Ovary (tissue), 9 donors: Measurements from ENCODE around the gene COLGALT1. TPM values are rescaled to one million over a fixed set of nuclear protein-coding genes. Genes with fewer than 3 reads are reported as not detected.

Experiments used
- DNase-seq, 5 donors: peaks; one replicate each; pipeline ENCODE4 v3.0.0-alpha.2; 2019 to 2020
- H3K27ac ChIP-seq, 2 donors: fragments of 200-600 bp; one replicate each; pipeline versions ENCODE4 v1.5.1 to v1.8.0; 2019 to 2022
- H3K27me3 ChIP-seq: fragments of 200-600 bp; one replicate; pipeline ENCODE4 v1.8.0; 2022
- H3K36me3 ChIP-seq: fragments of 200-600 bp; sonication (generic); one replicate; pipeline ENCODE4 v1.5.1; 2019
- H3K4me1 ChIP-seq: one replicate; pipeline ENCODE4 v1.8.1; 2013; ENCODE audit warnings: mild to moderate bottlenecking, moderate library complexity; ENCODE audit not compliant: insufficient read depth
- H3K4me3 ChIP-seq: fragments of 200-600 bp; sonication (generic); one replicate; pipeline ENCODE4 v1.5.1; 2017
- H3K9me3 ChIP-seq, 2 donors: fragments of 200-600 bp in 1 of 2; sonication (generic) in 1 of 2; one replicate each; pipeline versions ENCODE4 v1.5.1 to v1.8.1; 2013 to 2019; ENCODE audit warnings: mild to moderate bottlenecking in 1 of 2, moderate library complexity in 1 of 2
- CTCF ChIP-seq, 3 donors: fragments of 450-650 bp in 2 of 3; fragments of 200-600 bp in 1 of 3; IDR thresholded peaks; one replicate each; pipeline versions ENCODE4 v1.5.1 to v1.8.0; 2016 to 2022; ENCODE audit warnings: antibody characterized with exemption in 3 of 3, mild to moderate bottlenecking in 1 of 3
- EP300 ChIP-seq: sonication (generic); formaldehyde crosslinking; IDR thresholded peaks from one replicate; pipeline ENCODE4 v1.6.1; 2017; ENCODE audit warnings: antibody characterized with exemption
- POLR2A ChIP-seq: fragments of 450-650 bp; IDR thresholded peaks from one replicate; pipeline ENCODE4 v1.6.1; 2017; ENCODE audit warnings: antibody characterized with exemption, mild to moderate bottlenecking, moderate library complexity
- WGBS, 3 donors: extraction: QIAGEN DNeasy Blood & Tissue Kit in 1 of 3; methylation state at CpG; one replicate each; pipeline versions ENCODE4 v1.1.5 to v1.1.7; 2013 to 2017; 5-methylcytosine and 5-hydroxymethylcytosine counted together
- intact Hi-C, 4 donors: fragments of 100-400 bp; cut with DNase I; formaldehyde crosslinking; loops; one replicate each; pipeline versions ENCODE4 v1.11.0 to v1.15.1; 2022 to 2023
- polyA plus RNA-seq, 2 donors: library from polyadenylated mRNA; stranded (reverse); fragments of 200-250 nt in 1 of 2; fragments of 350-450 nt in 1 of 2; fragmentation: Illumina TruSeq in 1 of 2; extraction: RNeasy Lipid Tissue Mini Kit (QIAGEN cat#74804) in 1 of 2; gene quantifications; one replicate each; pipeline ENCODE4 v1.2.3, GENCODE V29; 2013 to 2014
- total RNA-seq, 7 donors: library from RNA; depleted of rRNA in 2 of 7; stranded (reverse); fragments of >200 nt in 2 of 7; fragmentation: NEBNext Ultra II Directional in 3 of 7; extraction: Animal tissue kit (Norgen Biotek cat#: 25700) in 3 of 7; gene quantifications; one replicate each; pipeline versions ENCODE4 v1.1.0 to v1.2.4, GENCODE V29; 2016 to 2023
- donor health status: DM: no; HTN: no; CAD: no; lungs with moderate emphysema.
- donor health status: DM: no; HTN: no; CAD: no.
- donor health status: Bipolar disorder and iron deficiency.
- donor health status: DM: yes; HTN: yes; CAD: no.
- donor health status: DM: no; HTN: no; CAD: no.
- donor health status: DM: yes; HTN: yes; CAD: no.

The COLGALT1 gene
- total and polyA plus RNA-seq, 9 donors: 30.4 to 75.2 (median 45.2) TPM

- 70 to 74% (median 73%) methylated on average over 34 of the region's 34 CpGs for WGBS, 3 donors
- intact Hi-C loops: no loop called here
- no peak for TF ChIP-seq EP300
- TF ChIP-seq POLR2A: no peak
- TF ChIP-seq CTCF (IDR thresholded peaks at IDR 0.05): no peak
These were observed 21.5 kb downstream of the COLGALT1 start for GRCh38 chr19:17576758-17577456.

GRCh38 chr19:17577457-17578097 is 22.1 kb downstream of the COLGALT1 start:
- Histone ChIP-seq H3K36me3 (no peaks in the 10 kb centered on the region), H3K4me1 (no peaks in the 10 kb centered on the region), H3K9me3 (no peaks in the 10 kb centered on the region), H3K27me3 (no peaks in the 10 kb centered on the region), H3K27ac (no peak overlapping the region), H3K4me3 (no peak overlapping the region)
- intact Hi-C loops: no loop called here
- 80 to 81% (median 80%) methylated on average over 22 of the region's 22 CpGs for WGBS, 3 donors
- no peak for TF ChIP-seq EP300
- TF ChIP-seq POLR2A: no peak
- no peak for TF ChIP-seq CTCF (IDR thresholded peaks at IDR 0.05)
- no peak for DNase-seq

More at GRCh38 chr19:17576758-17577456, 21.5 kb downstream of the COLGALT1 start:
- DNase-seq: peak; percentile 17 to 68 (median 52)
- no peaks in the 10 kb centered on the region for H3K36me3 ChIP-seq
- H3K4me3 ChIP-seq: no peak overlapping the region
- H3K9me3 ChIP-seq: no peaks in the 10 kb centered on the region
- no peaks in the 10 kb centered on the region for H3K27me3 ChIP-seq
- H3K4me1 ChIP-seq: no peaks in the 10 kb centered on the region
- H3K27ac ChIP-seq: no peak overlapping the region

- TF ChIP-seq POLR2A (no peak), CTCF (IDR thresholded peaks at IDR 0.05) (no peak), EP300 (no peak)
- Histone ChIP-seq H3K9me3 (no peaks in the 10 kb centered on the region), H3K36me3 (no peaks in the 10 kb centered on the region), H3K27me3 (no peaks in the 10 kb centered on the region), H3K4me1 (no peaks in the 10 kb centered on the region), H3K4me3 (no peak overlapping the region), H3K27ac (no peak overlapping the region)
- intact Hi-C loops: no loop called here
- 54 to 68% (median 55%) methylated on average over 14 to 16 of the region's 16 CpGs for WGBS, 3 donors
- DNase-seq: peak; percentile 60 to 82 (median 72)
These were observed 24.3 kb downstream of the COLGALT1 start for GRCh38 chr19:17579661-17580244.

- intact Hi-C loops: no loop called here
- DNase-seq: no peak
- 85 to 89% (median 86%) methylated on average over 28 of the region's 28 CpGs for WGBS, 3 donors
- H3K4me3 ChIP-seq: no peak overlapping the region
- no peak for TF ChIP-seq POLR2A
- TF ChIP-seq EP300: no peak
- TF ChIP-seq CTCF (IDR thresholded peaks at IDR 0.05): no peak
- H3K27me3 ChIP-seq: no peaks in the 10 kb centered on the region
- no peaks in the 10 kb centered on the region for H3K9me3 ChIP-seq
- no peaks in the 10 kb centered on the region for H3K4me1 ChIP-seq
- no peaks in the 10 kb centered on the region for H3K36me3 ChIP-seq
- H3K27ac ChIP-seq: no peak overlapping the region
These were observed 25.2 kb downstream of the COLGALT1 start for GRCh38 chr19:17580470-17581144.
